Vagina (tissue), 2 donors: ENCODE measurements around the gene HES4.

Experiments
- CTCF ChIP-seq, 3 experiments: fragments of 450-650 bp in 2 of 3; fragments of 200-600 bp in 1 of 3; sonication (generic) in 1 of 3; IDR thresholded peaks; one replicate each; pipeline ENCODE4 v1.5.1; 2017 to 2019; ENCODE audit warnings: antibody characterized with exemption in 3 of 3, mild to moderate bottlenecking in 2 of 3, moderate library complexity in 2 of 3
- POLR2A ChIP-seq, 2 donors: fragments of 450-650 bp; IDR thresholded peaks; one replicate each; pipeline ENCODE4 v1.6.1; 2017; ENCODE audit warnings: antibody characterized with exemption in 2 of 2, mild to moderate bottlenecking in 2 of 2, moderate library complexity in 2 of 2
- POLR2AphosphoS5 ChIP-seq, 2 donors: sonication (generic); formaldehyde crosslinking; IDR thresholded peaks; one replicate each; pipeline ENCODE4 v1.9.0; 2017; ENCODE audit warnings: antibody characterized with exemption in 2 of 2, mild to moderate bottlenecking in 2 of 2, low read depth in 1 of 2; ENCODE audit not compliant: insufficient read depth in 1 of 2

GRCh38 chr1:996851-997712, 2.8 kb downstream of the HES4 start:
- no peak for TF ChIP-seq CTCF (IDR thresholded peaks at IDR 0.05)
- TF ChIP-seq POLR2AphosphoS5 (IDR thresholded peaks at IDR 0.05; ENCODE audit: insufficient read depth in 1 of 2, low read depth in 1 of 2), result no peak
- TF ChIP-seq POLR2A (IDR thresholded peaks at IDR 0.05), result no peak
